Endothelial cell of umbilical vein (primary cell): ENCODE measurements around the gene NTF3. TPM values are rescaled to one million over a fixed set of nuclear protein-coding genes. Genes with fewer than 3 reads are reported as not detected.

Source experiments
- BruUV-seq: library from RNA; stranded (reverse); fragments of 400-500 nt; replicated peaks from 2 replicates; lab custom pipeline; 2021; lab: Mats Ljungman, UMichigan
- CTCF ChIA-PET: fragments of 300-600, 350-600 bp; sonication (Branson Sonifier 250); formaldehyde crosslinking; loops from one replicate; lab custom pipeline; 2021; ENCODE audit warnings: antibody characterized with exemption, inconsistent platforms; lab: Charles Lee
- POLR2A ChIA-PET: fragments of 300-600, 350-600 bp; sonication (Branson Sonifier 250); formaldehyde crosslinking; loops from one replicate; lab custom pipeline; 2021; ENCODE audit warnings: antibody characterized with exemption, inconsistent platforms; lab: Charles Lee
- DNase-seq: peaks from one replicate; pipeline ENCODE4 v3.0.0-alpha.2; 2011; ENCODE audit warnings: low read depth, low spot score
- FAIRE-seq: peaks from 2 replicates; lab custom pipeline; 2011; peaks lifted over from hg19 to GRCh38; lab: Jason Lieb, UNC
- H2AFZ ChIP-seq: 2 replicates; pipeline ENCODE4 v1.6.0; 2012; ENCODE audit warnings: low read depth, low read length, control low read depth, inconsistent platforms
- H3K27ac ChIP-seq: 2 replicates; pipeline ENCODE4 v1.5.1; 2011; ENCODE audit warnings: low read depth, mild to moderate bottlenecking, control low read depth, low read length, moderate library complexity; ENCODE audit not compliant: insufficient read depth
- H3K27me3 ChIP-seq, 2 experiments: 2 replicates each; pipeline versions ENCODE4 v1.6.0 to v1.6.1; 2011; ENCODE audit warnings: low read length in 2 of 2, mixed read lengths in 1 of 2; ENCODE audit not compliant: control insufficient read depth in 2 of 2, insufficient read depth in 2 of 2
- H3K36me3 ChIP-seq, 2 experiments: 2 replicates in 1 of 2; 3 replicates in 1 of 2; pipeline ENCODE4 v1.5.1; 2011; ENCODE audit warnings: low read length in 2 of 2, mild to moderate bottlenecking in 1 of 2, moderate library complexity in 1 of 2; ENCODE audit not compliant: control insufficient read depth in 2 of 2, insufficient read depth in 2 of 2; ENCODE audit errors: extremely low read depth in 1 of 2
- H3K4me1 ChIP-seq: 3 replicates; pipeline ENCODE4 v1.5.1; 2011; ENCODE audit warnings: mild to moderate bottlenecking, low read length; ENCODE audit not compliant: control insufficient read depth, insufficient read depth; ENCODE audit errors: extremely low read depth
- H3K4me2 ChIP-seq: 2 replicates; pipeline ENCODE4 v1.6.1; 2011; ENCODE audit warnings: low read length, control low read depth, mixed read lengths; ENCODE audit not compliant: insufficient read depth
- H3K4me3 ChIP-seq, 3 experiments: fragments of 200-600 bp in 1 of 3; sonication (generic), shearing (Covaris generic) in 1 of 3; replicated peaks in 1 of 3; 2 replicates each; pipeline ENCODE4 v1.5.1; 2011 to 2016; ENCODE audit warnings: control low read depth in 3 of 3, low read length in 3 of 3, mild to moderate bottlenecking in 2 of 3, inconsistent platforms in 1 of 3, low read depth in 1 of 3, moderate library complexity in 1 of 3; ENCODE audit not compliant: insufficient read depth in 1 of 3
- H3K79me2 ChIP-seq: 2 replicates; pipeline ENCODE4 v1.6.0; 2012; ENCODE audit warnings: low read length, inconsistent platforms; ENCODE audit not compliant: control insufficient read depth, insufficient read depth
- H3K9ac ChIP-seq: replicated peaks from 2 replicates; pipeline ENCODE3; 2011; ENCODE audit warnings: low read length, control low read depth; ENCODE audit not compliant: insufficient read depth; ENCODE audit errors: extremely low read depth
- H3K9me1 ChIP-seq: replicated peaks from 3 replicates; pipeline ENCODE4 v1.6.0; 2011; ENCODE audit warnings: mild to moderate bottlenecking, low read length; ENCODE audit not compliant: control insufficient read depth, insufficient read depth; ENCODE audit errors: extremely low read depth
- H3K9me3 ChIP-seq: replicated peaks from 2 replicates; pipeline ENCODE4 v1.5.1; 2012; ENCODE audit warnings: low read length, inconsistent platforms; ENCODE audit not compliant: control insufficient read depth, insufficient read depth
- H4K20me1 ChIP-seq: replicated peaks from 2 replicates; pipeline ENCODE3; 2011; ENCODE audit warnings: mild to moderate bottlenecking, low read length; ENCODE audit not compliant: control insufficient read depth, insufficient read depth; ENCODE audit errors: extremely low read depth
- CTCF ChIP-seq, 2 donors: IDR thresholded peaks; 1 replicate in 1 of 2; 2 replicates in 1 of 2; pipeline ENCODE4 v1.5.1; 2011; ENCODE audit warnings: low read length in 2 of 2, mild to moderate bottlenecking in 2 of 2, moderate library complexity in 2 of 2, control low read depth in 1 of 2, inconsistent platforms in 1 of 2, low read depth in 1 of 2; ENCODE audit not compliant: insufficient read depth in 1 of 2; ENCODE audit errors: extremely low read depth in 1 of 2
- EZH2 ChIP-seq: IDR thresholded peaks from 2 replicates; pipeline ENCODE4 v1.6.1; 2012; ENCODE audit warnings: borderline replicate concordance, low read depth, mild to moderate bottlenecking, moderate library complexity, low read length, inconsistent platforms; ENCODE audit not compliant: severe bottlenecking
- FOS ChIP-seq: IDR thresholded peaks from 2 replicates; pipeline ENCODE4 v1.6.1; 2011; ENCODE audit warnings: mild to moderate bottlenecking, low read length, moderate library complexity, borderline replicate concordance; ENCODE audit not compliant: insufficient read depth
- GATA2 ChIP-seq: IDR thresholded peaks from 2 replicates; pipeline ENCODE4 v1.7.0; 2011; ENCODE audit warnings: low read depth, mild to moderate bottlenecking, moderate library complexity, mixed read lengths, low read length; ENCODE audit not compliant: insufficient read length, insufficient read depth
- MAX ChIP-seq: IDR thresholded peaks from 2 replicates; pipeline ENCODE4 v1.6.1; 2011; ENCODE audit not compliant: insufficient read depth, insufficient read length
- MYC ChIP-seq: IDR thresholded peaks from one replicate; pipeline ENCODE4 v1.6.1; 2011; ENCODE audit warnings: mild to moderate bottlenecking, low read depth, low read length
- POLR2A ChIP-seq: IDR thresholded peaks from 2 replicates; pipeline ENCODE4 v1.6.1; 2012; ENCODE audit warnings: low read depth, mild to moderate bottlenecking, control low read depth, low read length
- dilution Hi-C: fragments of 300-500 bp; cut with MboI; formaldehyde crosslinking; loops from one replicate; pipeline ENCODE4 v1.15.0; 2019; ENCODE audit warnings: low sequenced_read_pairs; ENCODE audit not compliant: extremely low pct_ligation_motif_present
- intact Hi-C: fragments of 100-400 bp; cut with micrococcal nuclease; formaldehyde crosslinking; loops from one replicate; pipeline ENCODE4 v1.10.0; 2022
- polyA plus RNA-seq, 4 experiments: library from polyadenylated mRNA; depleted of rRNA in 3 of 4; stranded (reverse) in 3 of 4; unstranded in 1 of 4; fragments of >200 nt; gene quantifications; 2 replicates each; pipeline versions ENCODE4 v1.2.1 to v1.2.3, GENCODE V29; 2011 to 2012; ENCODE audit warnings: missing spikeins in 1 of 4
- total RNA-seq: library from RNA; stranded (reverse); gene quantifications from 2 replicates; pipeline ENCODE4 v1.2.3, GENCODE V29; 2021

Gene NTF3
- total and polyA plus RNA-seq, 2 donors (not counting 3 experiments of a cell fraction or from before 2014, with no cell fraction given): not detected

GRCh38 chr12:5487948-5488625 lies 56.2 kb downstream of the NTF3 start:
- Histone ChIP-seq H2AFZ (no peak overlapping the region), H3K36me3 (no peaks in the 10 kb centered on the region), H3K27ac (no peak overlapping the region), H3K9ac (no peak overlapping the region), H3K79me2 (no peaks in the 10 kb centered on the region), H3K9me3 (no peaks in the 10 kb centered on the region), H3K4me3 (no peak overlapping the region), H3K4me1 (no peaks in the 10 kb centered on the region), H3K9me1 (no peaks in the 10 kb centered on the region), H3K27me3 (peaks cover 0 to 2% of the 10 kb centered on the region in 2 experiments), H4K20me1 (no peaks in the 10 kb centered on the region), H3K4me2 (no peak overlapping the region)
- no peak for FAIRE-seq
- BruUV-seq: no TSS peak
- ChIA-PET CTCF (no interaction called here), POLR2A (no interaction called here)
- peak; percentile 32 for DNase-seq
- no peak for TF ChIP-seq MAX
- no peak for TF ChIP-seq MYC
- no peak for TF ChIP-seq POLR2A
- TF ChIP-seq CTCF (IDR thresholded peaks at IDR 0.05; ENCODE audit: extremely low read depth in 1 of 2, insufficient read depth in 1 of 2, low read depth in 1 of 2, low read length in 2 of 2): no peak
- TF ChIP-seq GATA2: no peak
- TF ChIP-seq FOS: no peak
- TF ChIP-seq EZH2: no peak
- dilution Hi-C loops (no loop called here), intact Hi-C loops (no loop called here)
